Astrocyte (in vitro differentiated cells and primary cell): ENCODE measurements around the gene KIF19. TPM values are rescaled to one million over a fixed set of nuclear protein-coding genes. Genes with fewer than 3 reads are reported as not detected.

Experiments used
- DNase-seq: peaks from one replicate; pipeline ENCODE4 v3.0.0-alpha.2; 2010; ENCODE audit warnings: low read depth
- FAIRE-seq: peaks from 2 replicates; lab custom pipeline; 2011; peaks lifted over from hg19 to GRCh38; lab: Jason Lieb, UNC
- H2AFZ ChIP-seq: 2 replicates; pipeline ENCODE4 v1.6.0; 2012; ENCODE audit warnings: low read depth, low read length, inconsistent platforms
- H3K27ac ChIP-seq: 2 replicates; pipeline ENCODE4 v1.5.1; 2011; ENCODE audit warnings: low read depth, low read length, inconsistent platforms
- H3K27me3 ChIP-seq: 2 replicates; pipeline ENCODE4 v1.6.0; 2011; ENCODE audit warnings: low read length, inconsistent platforms; ENCODE audit not compliant: insufficient read depth
- H3K36me3 ChIP-seq: 2 replicates; pipeline ENCODE4 v1.5.1; 2011; ENCODE audit warnings: low read length, inconsistent platforms; ENCODE audit not compliant: insufficient read depth
- H3K4me1 ChIP-seq: 2 replicates; pipeline ENCODE4 v1.5.1; 2011; ENCODE audit warnings: low read length, inconsistent platforms; ENCODE audit not compliant: insufficient read depth
- H3K4me2 ChIP-seq: 2 replicates; pipeline ENCODE4 v1.6.0; 2012; ENCODE audit warnings: low read length, inconsistent platforms
- H3K4me3 ChIP-seq: 2 replicates; pipeline ENCODE4 v1.5.1; 2011; ENCODE audit warnings: low read depth, mild to moderate bottlenecking, low read length, inconsistent platforms; ENCODE audit not compliant: insufficient read depth
- H3K79me2 ChIP-seq: 2 replicates; pipeline ENCODE4 v1.6.0; 2012; ENCODE audit warnings: mild to moderate bottlenecking, low read length, inconsistent platforms; ENCODE audit not compliant: insufficient read depth
- H3K9ac ChIP-seq: 2 replicates; pipeline ENCODE4 v1.6.0; 2012; ENCODE audit warnings: mild to moderate bottlenecking, low read length, inconsistent platforms
- H3K9me3 ChIP-seq: 2 replicates; pipeline ENCODE4 v1.5.1; 2012; ENCODE audit warnings: low read depth, mild to moderate bottlenecking, low read length, inconsistent platforms; ENCODE audit not compliant: insufficient read depth
- H4K20me1 ChIP-seq: 2 replicates; pipeline ENCODE4 v1.6.0; 2012; ENCODE audit warnings: low read length, inconsistent platforms; ENCODE audit not compliant: insufficient read depth
- H3K27ac Mint-ChIP-seq: one replicate; pipeline ENCODE4 v1.8.0; 2021; ENCODE audit warnings: mild to moderate bottlenecking, mixed read lengths; ENCODE audit not compliant: unreplicated experiment
- H3K27me3 Mint-ChIP-seq: one replicate; pipeline ENCODE4 v1.8.0; 2021; ENCODE audit warnings: low read depth, mixed read lengths; ENCODE audit not compliant: unreplicated experiment
- H3K36me3 Mint-ChIP-seq: one replicate; pipeline ENCODE4 v1.8.0; 2021; ENCODE audit warnings: low read depth, mixed read lengths; ENCODE audit not compliant: unreplicated experiment
- H3K4me1 Mint-ChIP-seq: one replicate; pipeline ENCODE4 v1.8.0; 2021; ENCODE audit warnings: low read depth, mixed read lengths; ENCODE audit not compliant: unreplicated experiment
- H3K4me3 Mint-ChIP-seq: one replicate; pipeline ENCODE4 v1.8.0; 2021; ENCODE audit warnings: mild to moderate bottlenecking, moderate library complexity, mixed read lengths; ENCODE audit not compliant: unreplicated experiment
- H3K9me3 Mint-ChIP-seq: one replicate; pipeline ENCODE4 v1.8.0; 2021; ENCODE audit warnings: mild to moderate bottlenecking, mixed read lengths; ENCODE audit not compliant: unreplicated experiment
- EZH2 ChIP-seq: IDR thresholded peaks from 2 replicates; pipeline ENCODE4 v1.6.1; 2012; ENCODE audit warnings: mild to moderate bottlenecking, low read length, inconsistent platforms; ENCODE audit not compliant: insufficient read depth
- total RNA-seq: library from RNA; stranded (reverse); gene quantifications from 2 replicates; pipeline ENCODE4 v1.2.1, GENCODE V29; 2021
- TF ChIP-seq, protein P1 (sequence below): IDR thresholded peaks from 2 replicates; pipeline ENCODE4 v1.5.1; 2011; ENCODE audit warnings: low read depth, mild to moderate bottlenecking, inconsistent platforms, low read length, moderate library complexity; ENCODE audit not compliant: insufficient read depth

KIF19 gene
- total RNA-seq, 1 donor from 2014 or later: not detected

DNA sequence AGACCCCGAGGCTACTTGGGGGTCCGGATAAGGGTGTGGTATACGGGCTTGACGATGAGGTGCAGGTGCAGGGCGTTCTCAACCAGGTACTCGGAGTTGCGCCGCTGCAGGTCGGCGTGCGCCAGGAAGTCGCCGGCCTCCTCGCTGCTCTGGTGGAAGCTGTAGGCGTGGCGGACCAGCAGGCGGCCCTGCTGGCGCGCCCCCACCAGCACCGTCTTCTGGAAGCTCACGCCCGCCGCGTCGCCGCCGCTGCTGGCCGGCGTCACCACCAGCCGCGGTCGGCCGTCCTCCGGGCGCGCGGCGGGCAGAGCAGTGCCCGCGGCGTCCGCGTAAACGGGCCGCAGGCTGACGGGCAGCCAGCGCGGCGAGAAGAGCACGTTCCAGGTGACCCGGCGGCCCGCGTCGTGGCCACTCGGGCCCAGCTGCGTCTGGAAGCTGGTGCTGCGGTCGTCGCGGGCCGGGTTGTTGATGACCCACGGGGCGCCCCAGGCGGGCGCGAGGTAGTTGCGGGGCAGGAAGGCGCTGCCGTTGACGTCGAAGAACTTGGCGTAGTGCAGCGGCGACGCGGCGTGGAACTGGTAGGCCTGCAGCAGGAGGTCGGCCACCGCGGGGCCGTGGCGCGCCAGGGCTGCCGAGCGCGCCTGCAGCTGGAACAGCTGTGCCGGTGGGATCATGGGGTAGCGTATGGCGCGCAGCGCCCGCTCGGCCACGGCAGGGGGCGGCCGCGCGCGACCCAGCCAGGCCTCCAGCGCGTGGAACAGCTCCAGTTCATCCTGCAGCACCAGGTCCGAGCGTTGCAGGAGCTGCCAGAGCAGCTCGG is 30.8 kb downstream of the KIF19 start:
- DNase-seq (no peak), FAIRE-seq (no peak)
- Histone ChIP-seq H3K4me1 (no peaks in the 10 kb centered on the region), H3K27me3 (peaks cover 36% of the 10 kb centered on the region), H3K9ac (no peak overlapping the region), H3K27ac (no peak overlapping the region), H3K9me3 (no peaks in the 10 kb centered on the region), H3K36me3 (no peaks in the 10 kb centered on the region), H3K4me3 (no peak overlapping the region), H3K79me2 (no peaks in the 10 kb centered on the region), H4K20me1 (no peaks in the 10 kb centered on the region), H2AFZ (no peak overlapping the region), H3K4me2 (no peak overlapping the region)
- Mint-ChIP-seq H3K4me1 (no peaks in the 10 kb centered on the region), H3K9me3 (peaks cover 2% of the 10 kb centered on the region), H3K36me3 (peaks cover 1% of the 10 kb centered on the region), H3K27me3 (peaks cover 68% of the 10 kb centered on the region), H3K4me3 (no peak overlapping the region), H3K27ac (no peak overlapping the region)
- TF ChIP-seq EZH2: peak; percentile 60
- TF ChIP-seq, protein P1, sequence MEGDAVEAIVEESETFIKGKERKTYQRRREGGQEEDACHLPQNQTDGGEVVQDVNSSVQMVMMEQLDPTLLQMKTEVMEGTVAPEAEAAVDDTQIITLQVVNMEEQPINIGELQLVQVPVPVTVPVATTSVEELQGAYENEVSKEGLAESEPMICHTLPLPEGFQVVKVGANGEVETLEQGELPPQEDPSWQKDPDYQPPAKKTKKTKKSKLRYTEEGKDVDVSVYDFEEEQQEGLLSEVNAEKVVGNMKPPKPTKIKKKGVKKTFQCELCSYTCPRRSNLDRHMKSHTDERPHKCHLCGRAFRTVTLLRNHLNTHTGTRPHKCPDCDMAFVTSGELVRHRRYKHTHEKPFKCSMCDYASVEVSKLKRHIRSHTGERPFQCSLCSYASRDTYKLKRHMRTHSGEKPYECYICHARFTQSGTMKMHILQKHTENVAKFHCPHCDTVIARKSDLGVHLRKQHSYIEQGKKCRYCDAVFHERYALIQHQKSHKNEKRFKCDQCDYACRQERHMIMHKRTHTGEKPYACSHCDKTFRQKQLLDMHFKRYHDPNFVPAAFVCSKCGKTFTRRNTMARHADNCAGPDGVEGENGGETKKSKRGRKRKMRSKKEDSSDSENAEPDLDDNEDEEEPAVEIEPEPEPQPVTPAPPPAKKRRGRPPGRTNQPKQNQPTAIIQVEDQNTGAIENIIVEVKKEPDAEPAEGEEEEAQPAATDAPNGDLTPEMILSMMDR: no peak

- Histone ChIP-seq H2AFZ (no peak overlapping the region), H4K20me1 (no peaks in the 10 kb centered on the region), H3K4me3 (no peak overlapping the region), H3K9ac (no peak overlapping the region), H3K4me1 (no peaks in the 10 kb centered on the region), H3K27ac (no peak overlapping the region), H3K4me2 (no peak overlapping the region), H3K36me3 (no peaks in the 10 kb centered on the region), H3K27me3 (peaks cover 31% of the 10 kb centered on the region), H3K9me3 (no peaks in the 10 kb centered on the region), H3K79me2 (no peaks in the 10 kb centered on the region)
- peaks cover 69% of the 10 kb centered on the region for H3K27me3 Mint-ChIP-seq
- no peaks in the 10 kb centered on the region for H3K4me1 Mint-ChIP-seq
- H3K4me3 Mint-ChIP-seq: no peak overlapping the region
- DNase-seq: no peak
- H3K27ac Mint-ChIP-seq: no peak overlapping the region
- peaks cover 2% of the 10 kb centered on the region for H3K9me3 Mint-ChIP-seq
- peaks cover 1% of the 10 kb centered on the region for H3K36me3 Mint-ChIP-seq
- FAIRE-seq: no peak
- TF ChIP-seq, protein P1: no peak
- peak; percentile 15 for TF ChIP-seq EZH2
Observed at GRCh38 chr17:74357466-74357809, 31.4 kb downstream of the KIF19 start.

- Mint-ChIP-seq H3K4me1 (no peaks in the 10 kb centered on the region), H3K9me3 (peaks cover 2% of the 10 kb centered on the region), H3K36me3 (peaks cover 1% of the 10 kb centered on the region), H3K27me3 (peaks cover 69% of the 10 kb centered on the region), H3K4me3 (no peak overlapping the region), H3K27ac (no peak overlapping the region)
- Histone ChIP-seq H3K4me1 (no peaks in the 10 kb centered on the region), H3K79me2 (no peaks in the 10 kb centered on the region), H4K20me1 (no peaks in the 10 kb centered on the region), H3K9me3 (no peaks in the 10 kb centered on the region), H3K27me3 (peaks cover 30% of the 10 kb centered on the region), H3K27ac (no peak overlapping the region), H3K36me3 (no peaks in the 10 kb centered on the region), H2AFZ (no peak overlapping the region), H3K4me3 (no peak overlapping the region), H3K9ac (no peak overlapping the region), H3K4me2 (no peak overlapping the region)
- FAIRE-seq (no peak), DNase-seq (no peak)
- no peak for TF ChIP-seq EZH2
- TF ChIP-seq, protein P1: no peak
Observed at GRCh38 chr17:74358697-74359096, 32.7 kb downstream of the KIF19 start.
